MCF 10A (cell line): ENCODE results near the gene KIF1B. TPM values are rescaled to one million over a fixed set of nuclear protein-coding genes. Genes with fewer than 3 reads are reported as not detected.

Experiments used
- BruUV-seq: library from RNA; stranded (reverse); fragments of 400-500 nt; replicated peaks from 2 replicates; lab custom pipeline; 2021; lab: Mats Ljungman, UMichigan
- CTCF ChIA-PET: fragments of 300-600 bp; sonication (Branson Sonifier 250); formaldehyde crosslinking; extraction: SDS; loops from one replicate; lab custom pipeline; 2021; ENCODE audit warnings: antibody characterized with exemption, inconsistent platforms; lab: Yijun Ruan, JAX
- POLR2A ChIA-PET: fragments of 300-600, 350-650 bp; sonication (Branson Sonifier 250); formaldehyde crosslinking; extraction: SDS; loops from one replicate; lab custom pipeline; 2020; ENCODE audit warnings: antibody characterized with exemption, inconsistent platforms; lab: Yijun Ruan, JAX
- DNase-seq: peaks from one replicate; pipeline ENCODE4 v3.0.0-alpha.2; 2018; ENCODE audit not compliant: unreplicated experiment
- H3K27ac Mint-ChIP-seq: one replicate; pipeline ENCODE4 v1.8.0; 2022; ENCODE audit warnings: mild to moderate bottlenecking, low read depth, mixed read lengths; ENCODE audit not compliant: unreplicated experiment
- H3K27me3 Mint-ChIP-seq: one replicate; pipeline ENCODE4 v1.8.0; 2022; ENCODE audit warnings: mixed read lengths; ENCODE audit not compliant: insufficient read depth, unreplicated experiment
- H3K36me3 Mint-ChIP-seq: one replicate; pipeline ENCODE4 v1.8.0; 2022; ENCODE audit warnings: mild to moderate bottlenecking, moderate library complexity, mixed read lengths; ENCODE audit not compliant: insufficient read depth, unreplicated experiment
- H3K4me1 Mint-ChIP-seq: one replicate; pipeline ENCODE4 v1.8.0; 2022; ENCODE audit warnings: mixed read lengths; ENCODE audit not compliant: insufficient read depth, unreplicated experiment
- H3K4me3 Mint-ChIP-seq: one replicate; pipeline ENCODE4 v1.8.0; 2022; ENCODE audit warnings: mild to moderate bottlenecking, moderate library complexity, mixed read lengths; ENCODE audit not compliant: unreplicated experiment
- H3K9me3 Mint-ChIP-seq: one replicate; pipeline ENCODE4 v1.8.0; 2022; ENCODE audit warnings: mixed read lengths; ENCODE audit not compliant: unreplicated experiment
- intact Hi-C: fragments of 100-400 bp; cut with micrococcal nuclease; formaldehyde crosslinking; loops from 2 replicates; pipeline ENCODE4 v1.14.1; 2022
- total RNA-seq: library from RNA; stranded (reverse); gene quantifications from 2 replicates; pipeline ENCODE4 v1.2.3, GENCODE V29; 2022
- TF ChIP-seq, protein P1 (sequence below): fragments of 200-600 bp; IDR thresholded peaks from one replicate; pipeline ENCODE4 v1.8.0; 2022; ENCODE audit warnings: antibody characterized with exemption, mild to moderate bottlenecking; ENCODE audit not compliant: unreplicated experiment

KIF1B gene
- total RNA-seq, 1 experiment from 2014 or later = 35.9 TPM

- H3K4me1 Mint-ChIP-seq = no peaks in the 10 kb centered on the region
- H3K27me3 Mint-ChIP-seq = no peaks in the 10 kb centered on the region
- H3K27ac Mint-ChIP-seq = no peak overlapping the region
- no TSS peak for BruUV-seq
- peaks cover 7% of the 10 kb centered on the region for H3K9me3 Mint-ChIP-seq
- POLR2A ChIA-PET = no interaction called here
- CTCF ChIA-PET = no interaction called here
- DNase-seq = no peak
- H3K36me3 Mint-ChIP-seq = peaks cover 18% of the 10 kb centered on the region
- TF ChIP-seq, protein P1, sequence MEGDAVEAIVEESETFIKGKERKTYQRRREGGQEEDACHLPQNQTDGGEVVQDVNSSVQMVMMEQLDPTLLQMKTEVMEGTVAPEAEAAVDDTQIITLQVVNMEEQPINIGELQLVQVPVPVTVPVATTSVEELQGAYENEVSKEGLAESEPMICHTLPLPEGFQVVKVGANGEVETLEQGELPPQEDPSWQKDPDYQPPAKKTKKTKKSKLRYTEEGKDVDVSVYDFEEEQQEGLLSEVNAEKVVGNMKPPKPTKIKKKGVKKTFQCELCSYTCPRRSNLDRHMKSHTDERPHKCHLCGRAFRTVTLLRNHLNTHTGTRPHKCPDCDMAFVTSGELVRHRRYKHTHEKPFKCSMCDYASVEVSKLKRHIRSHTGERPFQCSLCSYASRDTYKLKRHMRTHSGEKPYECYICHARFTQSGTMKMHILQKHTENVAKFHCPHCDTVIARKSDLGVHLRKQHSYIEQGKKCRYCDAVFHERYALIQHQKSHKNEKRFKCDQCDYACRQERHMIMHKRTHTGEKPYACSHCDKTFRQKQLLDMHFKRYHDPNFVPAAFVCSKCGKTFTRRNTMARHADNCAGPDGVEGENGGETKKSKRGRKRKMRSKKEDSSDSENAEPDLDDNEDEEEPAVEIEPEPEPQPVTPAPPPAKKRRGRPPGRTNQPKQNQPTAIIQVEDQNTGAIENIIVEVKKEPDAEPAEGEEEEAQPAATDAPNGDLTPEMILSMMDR = no peak
- H3K4me3 Mint-ChIP-seq = no peak overlapping the region
- intact Hi-C loops = no loop called here
These were observed 23.4 kb upstream of the KIF1B start for GRCh38 chr1:10187026-10187334.

- TF ChIP-seq, protein P1 = no peak
- peaks cover 13% of the 10 kb centered on the region for H3K36me3 Mint-ChIP-seq
These were observed 22.2 kb upstream of the KIF1B start for GRCh38 chr1:10188133-10188650.

DNA sequence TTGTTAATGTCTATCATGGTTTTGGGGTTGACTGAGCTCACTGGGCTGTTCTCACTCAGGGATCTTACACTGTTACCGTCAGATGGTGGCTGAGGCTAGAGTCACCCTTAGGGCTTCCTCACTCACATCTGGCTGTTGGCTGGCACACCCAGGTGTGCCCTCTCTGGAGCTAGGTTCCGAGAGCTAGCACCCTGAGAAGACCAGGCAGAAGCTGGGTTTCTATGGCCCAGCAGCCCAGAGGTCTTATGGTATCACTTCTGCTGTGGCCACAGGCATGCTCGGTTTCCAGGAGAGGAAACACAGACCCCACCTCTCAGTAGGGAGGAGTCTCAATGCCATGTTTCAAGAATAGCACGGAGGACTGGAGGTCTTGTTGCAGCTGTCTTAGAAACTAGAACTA, 20.7 kb upstream of the KIF1B start:
- POLR2A ChIA-PET = no interaction called here
- CTCF ChIA-PET = interaction anchor here (0.6 kb wide), 1 partner anchor 292 kb away, joined by 5 read pairs; no protein-coding TSS in a partner anchor
- no peaks in the 10 kb centered on the region for H3K4me1 Mint-ChIP-seq
- intact Hi-C loops = no loop called here
- H3K4me3 Mint-ChIP-seq = no peak overlapping the region
- DNase-seq = no peak
- TF ChIP-seq, protein P1 = no peak
- no peak overlapping the region for H3K27ac Mint-ChIP-seq
- peaks cover 7% of the 10 kb centered on the region for H3K9me3 Mint-ChIP-seq
- peaks cover 8% of the 10 kb centered on the region for H3K27me3 Mint-ChIP-seq
- peaks cover 7% of the 10 kb centered on the region for H3K36me3 Mint-ChIP-seq
- BruUV-seq = no TSS peak

More at GRCh38 chr1:10188133-10188650, 22.2 kb upstream of the KIF1B start:
- H3K9me3 Mint-ChIP-seq = peaks cover 7% of the 10 kb centered on the region
- ChIA-PET CTCF (interaction anchor here (1.0 kb wide), 1 partner anchor 21 kb away, joined by 3 read pairs; no protein-coding TSS in a partner anchor), POLR2A (no interaction called here)
- no peak overlapping the region for H3K27ac Mint-ChIP-seq
- DNase-seq = no peak
- BruUV-seq = no TSS peak
- H3K4me1 Mint-ChIP-seq = no peaks in the 10 kb centered on the region
- H3K4me3 Mint-ChIP-seq = no peak overlapping the region
- H3K27me3 Mint-ChIP-seq = peaks cover 1% of the 10 kb centered on the region
- intact Hi-C loops = no loop called here

DNA sequence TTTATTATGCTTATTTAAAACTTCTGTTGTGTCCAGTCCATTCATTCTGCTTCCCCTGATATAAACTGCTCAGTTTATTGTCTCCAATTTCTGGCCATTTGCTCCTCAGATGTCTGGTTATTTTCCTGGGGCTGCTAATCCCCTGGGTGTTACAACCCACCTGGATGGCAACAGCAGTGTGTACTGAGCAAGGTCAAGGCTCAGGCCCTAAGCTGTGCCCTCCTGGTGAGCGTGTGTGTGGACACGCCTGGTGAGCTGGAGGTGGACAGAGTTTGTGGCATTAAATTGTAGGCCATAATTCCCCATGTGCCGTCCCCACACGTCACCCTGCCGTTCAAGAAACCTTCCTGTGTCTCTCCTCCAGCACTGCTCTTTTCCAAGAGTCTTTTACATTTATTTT, 18.1 kb upstream of the KIF1B start:
- ChIA-PET POLR2A (no interaction called here), CTCF (interaction anchor here (0.7 kb wide), 1 partner anchor 139 kb away, joined by 3 read pairs; no protein-coding TSS in a partner anchor)
- H3K27me3 Mint-ChIP-seq = peaks cover 8% of the 10 kb centered on the region
- H3K4me1 Mint-ChIP-seq = no peaks in the 10 kb centered on the region
- no TSS peak for BruUV-seq
- H3K9me3 Mint-ChIP-seq = peaks cover 7% of the 10 kb centered on the region
- no peak for DNase-seq
- TF ChIP-seq, protein P1 = no peak
- H3K27ac Mint-ChIP-seq = no peak overlapping the region
- H3K36me3 Mint-ChIP-seq = no peaks in the 10 kb centered on the region
- intact Hi-C loops = no loop called here
- no peak overlapping the region for H3K4me3 Mint-ChIP-seq
